ENCODE data around the gene SRD5A2.

Gene SRD5A2

GRCh38 chr2:31475692-31476091, 105.0 kb downstream of the SRD5A2 start:
- DNase-seq (ENCODE audit: extremely low spot score, insufficient read length, low read depth) (no peak), FAIRE-seq (no peak)

GRCh38 chr2:31474296-31474695, 106.4 kb downstream of the SRD5A2 start:
- no peak for FAIRE-seq

More at GRCh38 chr2:31474296-31474695, 106.4 kb downstream of the SRD5A2 start:
- no peak for DNase-seq (ENCODE audit: extremely low spot score, insufficient read length, low read depth)

Measured in GM18507 (cell line).